ENCODE data around the gene CORO1C.

The CORO1C gene

GRCh38 chr12:108597559-108598471, 133.5 kb downstream of the CORO1C start, which contains the start of gene TMEM119:
Gene TMEM119 (minus strand): TSS chr12:108598084. CDS start chr12:108592383, 5,701 bp downstream.
- H3K27ac ChIP-seq, result no peak within 1 kb of the TSS
- TF ChIP-seq CTCF (conservative IDR thresholded peaks at IDR 0.05), result no peak

- no peak for TF ChIP-seq CTCF (conservative IDR thresholded peaks at IDR 0.05)
- H3K27ac ChIP-seq, result no peak overlapping the region
These were observed 134.3 kb downstream of the CORO1C start for GRCh38 chr12:108596854-108597558.

DNA sequence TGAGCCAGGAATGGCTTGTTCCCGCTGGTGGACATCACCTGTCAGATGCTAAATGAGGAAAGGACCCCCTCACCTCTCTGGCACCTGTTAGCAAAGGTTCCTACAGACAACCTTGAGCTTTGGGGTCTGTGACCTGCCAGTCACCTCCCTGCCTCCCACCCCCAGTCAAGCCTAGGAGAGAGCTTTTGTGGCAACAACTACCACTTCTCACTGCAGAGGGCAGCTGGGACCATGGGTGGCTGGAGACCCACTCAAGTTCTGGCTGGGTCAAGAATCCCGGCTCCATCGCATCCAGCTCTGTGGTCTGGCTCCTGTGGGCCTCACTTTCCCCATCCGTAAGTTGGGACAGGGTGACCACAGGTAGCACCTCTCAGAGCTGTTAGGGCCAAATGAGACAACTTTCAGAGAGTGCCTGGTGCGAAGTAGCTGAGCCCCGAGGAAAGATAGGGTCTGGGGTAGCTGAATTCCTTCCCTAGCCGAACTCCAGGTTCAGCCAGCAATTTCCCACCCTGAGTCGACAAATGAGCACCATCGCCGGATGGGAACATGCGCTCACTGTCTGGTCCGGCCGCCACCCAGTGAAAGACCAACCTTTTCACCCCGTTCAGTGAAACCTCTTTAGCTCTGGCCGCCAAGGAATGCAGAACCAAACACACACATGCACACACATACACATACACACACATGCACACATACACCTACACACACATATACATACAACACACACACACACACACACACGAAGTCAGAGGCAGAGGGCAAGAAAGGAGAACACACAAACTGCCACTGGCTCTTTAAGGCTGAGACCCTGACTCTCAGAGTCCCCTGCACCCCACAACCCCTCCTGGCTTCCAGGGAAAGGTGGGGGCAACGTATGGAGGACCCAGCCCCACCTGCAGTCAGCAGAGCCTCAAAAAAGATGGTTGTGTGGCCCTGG, 135.3 kb downstream of the CORO1C start:
- TF ChIP-seq CTCF (conservative IDR thresholded peaks at IDR 0.05), result no peak
- no peak overlapping the region for H3K27ac ChIP-seq
